HG03378 (cell line): ENCODE measurements around the gene PRPF31.
"Not testable (repeated sequence)": the region's sequence is repeated elsewhere in the genome, so short reads cannot be mapped to it uniquely, and the experiment has no call there.

Source experiments
- ATAC-seq: cut with Tn5 transposase; IDR thresholded peaks from one replicate; pipeline ENCODE4 v1.9.1; 2021; ENCODE audit warnings: mild to moderate bottlenecking, moderate library complexity; ENCODE audit not compliant: unreplicated experiment

The PRPF31 gene

GRCh38 chr19:54160182-54160811 is 44.7 kb downstream of the PRPF31 start:
- ATAC-seq: peak; percentile 5

GRCh38 chr19:54160854-54161253 is 45.3 kb downstream of the PRPF31 start:
- no peak for ATAC-seq

- no peak for ATAC-seq
Observed at GRCh38 chr19:54162241-54162805, 46.8 kb downstream of the PRPF31 start.

GRCh38 chr19:54162884-54163283 is 47.3 kb downstream of the PRPF31 start:
- no peak for ATAC-seq

- ATAC-seq: no peak
Observed at GRCh38 chr19:54164369-54165068, 49.0 kb downstream of the PRPF31 start.

GRCh38 chr19:54165222-54165621 is 49.7 kb downstream of the PRPF31 start:
- ATAC-seq: no peak

- no peak for ATAC-seq
Observed at GRCh38 chr19:54168174-54168917, 52.8 kb downstream of the PRPF31 start.

- ATAC-seq: no peak
Observed at GRCh38 chr19:54169149-54169740, 53.7 kb downstream of the PRPF31 start.

GRCh38 chr19:54171736-54172431 is 56.3 kb downstream of the PRPF31 start:
- ATAC-seq: not testable (repeated sequence)

- no peak for ATAC-seq
Observed at GRCh38 chr19:54172471-54173358, 57.2 kb downstream of the PRPF31 start, which contains the start of gene TMC4. TSS of gene TMC4 (minus strand) at chr19:54173160. CDS start at chr19:54173117, 43 bp downstream.

- no peak for ATAC-seq
Observed at GRCh38 chr19:54173359-54173699, 57.8 kb downstream of the PRPF31 start.

GRCh38 chr19:54173951-54174834 is 58.6 kb downstream of the PRPF31 start:
- no peak for ATAC-seq

- no peak for ATAC-seq
Observed at GRCh38 chr19:54178581-54179261, 63.2 kb downstream of the PRPF31 start.

- ATAC-seq: no peak
Observed at GRCh38 chr19:54179262-54179852, 63.8 kb downstream of the PRPF31 start.

GRCh38 chr19:54179921-54180461 is 64.4 kb downstream of the PRPF31 start:
- ATAC-seq: no peak

GRCh38 chr19:54180691-54181091 is 65.1 kb downstream of the PRPF31 start:
- no peak for ATAC-seq
